ENCODE measurements around the gene CDPF1. TPM values are rescaled to one million over a fixed set of nuclear protein-coding genes. Genes with fewer than 3 reads are reported as not detected.

Gene CDPF1
- total RNA-seq, 1 donor from 2014 or later = 3.6 TPM

- intact Hi-C loops (cut with DNase I) = no loop called here
- H3K9me3 ChIP-seq = no peaks in the 10 kb centered on the region
- H3K4me3 ChIP-seq = no peak overlapping the region
- H3K36me3 ChIP-seq = peaks cover 71 to 90% of the 10 kb centered on the region in 2 donors
- no peaks in the 10 kb centered on the region for H3K27me3 ChIP-seq
- H3K4me1 ChIP-seq = no peaks in the 10 kb centered on the region
- no peak overlapping the region for H3K27ac ChIP-seq
- no peak for DNase-seq (ENCODE audit: low spot score in 2 of 2)
- no peak for TF ChIP-seq CTCF (IDR thresholded peaks at IDR 0.05)
These were observed 28.9 kb upstream of the CDPF1 start for GRCh38 chr22:46278656-46279645.

DNA sequence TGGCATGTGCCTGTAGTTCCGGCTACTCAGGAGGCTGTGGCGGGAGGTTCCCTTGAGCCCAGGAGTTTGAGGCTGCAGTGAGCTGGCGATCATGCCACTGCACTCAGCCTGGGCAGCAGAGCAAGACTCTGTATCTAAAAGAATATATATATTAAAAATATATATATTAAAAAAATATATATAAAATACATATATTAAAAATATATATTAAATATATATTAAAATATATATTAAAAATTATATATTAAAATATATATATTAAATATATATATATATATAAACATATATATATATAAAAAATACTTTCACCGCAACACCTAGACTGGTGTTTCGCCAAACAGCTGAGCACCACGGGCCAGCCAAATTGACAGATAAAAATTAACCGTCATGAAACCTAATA lies 26.5 kb upstream of the CDPF1 start:
- Histone ChIP-seq H3K27ac (no peak overlapping the region), H3K4me3 (no peak overlapping the region), H3K4me1 (no peaks in the 10 kb centered on the region), H3K27me3 (no peaks in the 10 kb centered on the region), H3K36me3 (peaks cover 70 to 93% of the 10 kb centered on the region in 2 donors), H3K9me3 (no peaks in the 10 kb centered on the region)
- no peak for TF ChIP-seq CTCF (IDR thresholded peaks at IDR 0.05)
- intact Hi-C loops (cut with DNase I) = no loop called here
- DNase-seq (ENCODE audit: low spot score in 2 of 2) = no peak

DNA sequence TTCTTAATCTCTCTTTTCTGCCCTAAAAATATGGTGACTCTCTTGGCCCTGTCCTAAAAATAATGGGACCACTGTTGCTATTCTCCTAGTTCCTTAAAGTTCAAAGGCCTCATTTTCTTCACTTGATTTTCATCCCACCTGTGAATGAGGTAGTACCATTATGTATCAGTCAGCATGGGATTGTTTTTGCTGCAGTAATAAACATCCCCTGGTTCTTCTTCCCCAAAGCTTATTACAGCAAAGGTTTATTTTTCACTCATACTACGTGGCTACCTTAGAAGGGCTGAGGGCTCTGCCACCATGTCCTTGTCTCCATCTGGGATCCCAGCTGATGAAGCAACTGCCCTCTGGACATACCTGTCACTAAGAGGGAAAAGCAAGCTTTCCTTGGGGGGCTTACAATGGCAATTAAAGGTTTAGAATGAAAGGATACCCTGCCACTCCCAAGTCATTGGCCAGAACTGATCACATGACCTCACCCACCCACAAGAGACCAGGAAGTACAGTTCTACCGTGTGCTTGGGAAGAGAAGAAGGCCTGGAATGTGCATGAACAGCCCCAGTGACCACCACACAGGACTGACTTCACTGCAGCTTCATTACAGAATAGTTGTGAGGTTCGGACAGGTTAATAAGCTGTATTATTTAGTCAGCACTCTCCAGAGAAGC lies 25.5 kb upstream of the CDPF1 start:
- Histone ChIP-seq H3K27me3 (no peaks in the 10 kb centered on the region), H3K4me1 (no peaks in the 10 kb centered on the region), H3K4me3 (no peak overlapping the region), H3K36me3 (peaks cover 62 to 85% of the 10 kb centered on the region in 2 donors), H3K27ac (no peak overlapping the region), H3K9me3 (no peaks in the 10 kb centered on the region)
- no peak for DNase-seq (ENCODE audit: low spot score in 2 of 2)
- TF ChIP-seq CTCF (IDR thresholded peaks at IDR 0.05) = no peak
- intact Hi-C loops (cut with DNase I) = no loop called here

DNA sequence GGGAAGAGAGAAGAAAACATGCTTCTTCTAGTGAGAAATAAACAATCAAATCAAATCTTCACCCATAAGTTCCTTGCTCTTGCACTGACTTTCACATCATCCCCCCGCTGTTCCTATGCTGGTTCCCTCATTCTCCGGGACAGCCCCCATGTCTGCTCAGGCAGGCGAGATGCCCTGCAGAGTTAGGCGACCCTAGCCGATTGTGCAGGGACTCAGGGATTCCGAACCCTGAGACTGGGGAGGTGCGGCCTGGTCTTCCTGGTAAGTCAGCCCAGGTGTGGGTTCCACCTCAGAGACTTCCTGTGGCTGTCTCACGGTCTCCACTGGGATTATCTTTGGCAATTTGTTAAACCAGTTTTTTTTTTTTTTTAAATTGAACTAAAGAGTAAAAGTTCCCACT lies 24.3 kb upstream of the CDPF1 start:
- Histone ChIP-seq H3K27me3 (no peaks in the 10 kb centered on the region), H3K27ac (no peak overlapping the region), H3K36me3 (peaks cover 53 to 73% of the 10 kb centered on the region in 2 donors), H3K4me1 (peaks cover 0 to 1% of the 10 kb centered on the region in 2 donors), H3K9me3 (no peaks in the 10 kb centered on the region), H3K4me3 (no peak overlapping the region)
- intact Hi-C loops (cut with DNase I) = no loop called here
- TF ChIP-seq CTCF (IDR thresholded peaks at IDR 0.05) = no peak
- no peak for DNase-seq (ENCODE audit: low spot score in 2 of 2)

- H3K4me1 ChIP-seq = peaks cover 0 to 6% of the 10 kb centered on the region in 2 donors
- DNase-seq (ENCODE audit: low spot score in 2 of 2) = no peak
- no peaks in the 10 kb centered on the region for H3K27me3 ChIP-seq
- H3K36me3 ChIP-seq = peaks cover 45 to 65% of the 10 kb centered on the region in 2 donors
- no peaks in the 10 kb centered on the region for H3K9me3 ChIP-seq
- H3K27ac ChIP-seq = no peak overlapping the region
- TF ChIP-seq CTCF (IDR thresholded peaks at IDR 0.05) = no peak
- no peak overlapping the region for H3K4me3 ChIP-seq
- intact Hi-C loops (cut with DNase I) = no loop called here
These were observed 23.5 kb upstream of the CDPF1 start for GRCh38 chr22:46273432-46274148.
